HG03095 (cell line): Measurements from ENCODE around the gene EPHA3.

ENCODE experiments used
- ATAC-seq: cut with Tn5 transposase; IDR thresholded peaks from one replicate; pipeline ENCODE4 v1.9.1; 2021; ENCODE audit warnings: moderate library complexity; ENCODE audit not compliant: unreplicated experiment

Gene EPHA3

DNA sequence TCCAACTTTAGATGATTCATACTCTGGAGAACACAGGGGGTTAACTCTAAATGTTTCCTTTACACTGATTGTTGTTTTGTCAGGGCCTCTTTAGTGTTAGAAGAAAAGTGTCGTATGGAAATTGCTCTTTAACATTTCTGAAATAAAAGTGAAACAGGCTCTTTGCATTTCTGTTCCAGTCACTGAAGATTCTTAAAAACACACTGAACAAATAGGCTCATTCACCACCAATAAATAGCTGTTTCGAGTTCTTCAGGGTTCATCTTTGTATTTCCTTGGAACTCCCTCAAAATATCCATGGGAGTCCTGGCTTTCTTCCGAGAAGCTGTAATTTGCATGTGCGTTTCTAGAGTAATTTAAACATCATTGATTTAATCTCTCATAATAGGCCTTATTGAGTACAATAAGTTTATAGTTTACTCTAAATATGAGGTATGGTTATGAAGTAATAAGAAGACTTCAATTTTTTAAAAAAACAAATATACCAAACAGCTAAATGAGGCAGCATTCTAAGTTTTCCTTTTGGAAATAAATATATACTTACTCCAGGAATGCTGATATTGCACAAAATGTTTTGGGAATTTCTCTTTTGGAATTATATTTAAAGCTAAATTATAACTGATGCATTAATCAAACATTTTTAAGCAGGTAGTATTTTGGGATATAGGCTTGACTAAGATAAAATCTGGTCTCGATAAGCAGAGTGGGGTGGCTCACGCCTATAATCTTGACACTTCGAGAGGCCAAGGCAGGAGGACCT lies 327.4 kb downstream of the EPHA3 start:
- ATAC-seq: no peak

DNA sequence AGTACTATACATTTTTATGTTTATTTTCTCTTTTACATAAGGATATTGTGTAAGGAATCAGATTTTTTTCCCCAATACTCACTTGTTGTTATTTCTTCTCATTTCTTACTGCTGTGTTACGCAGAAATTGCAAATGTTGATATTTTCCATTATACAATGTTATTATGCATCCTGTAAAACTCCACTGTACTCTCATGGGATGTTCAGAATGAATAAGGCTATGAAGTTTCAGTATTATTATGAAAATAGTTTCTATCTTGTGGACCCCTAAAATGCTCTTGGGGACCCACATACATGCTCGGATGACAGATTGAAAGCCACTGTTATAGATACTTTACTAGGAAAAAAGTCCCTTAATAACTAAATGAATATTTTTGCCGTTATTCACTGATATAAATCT lies 329.4 kb downstream of the EPHA3 start:
- ATAC-seq: no peak

DNA sequence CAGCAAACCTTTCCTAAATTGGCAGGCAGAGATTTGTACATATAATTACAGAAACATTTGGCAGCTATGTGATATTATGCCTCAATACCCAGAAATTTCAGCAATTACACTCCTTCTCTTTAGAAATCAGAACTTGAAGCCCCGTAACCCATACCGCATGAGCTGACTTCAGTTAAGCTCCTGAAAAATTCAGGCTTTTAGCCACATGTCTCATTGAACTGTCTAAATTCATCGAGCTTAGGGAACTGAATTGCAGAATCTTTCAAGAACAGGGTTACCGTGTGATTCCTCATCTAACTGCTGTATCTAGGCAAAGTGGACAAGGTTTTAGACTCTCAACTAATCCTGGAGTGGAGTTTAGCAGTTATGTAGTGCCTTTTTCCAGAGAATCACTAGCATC lies 333.0 kb downstream of the EPHA3 start:
- no peak for ATAC-seq

DNA sequence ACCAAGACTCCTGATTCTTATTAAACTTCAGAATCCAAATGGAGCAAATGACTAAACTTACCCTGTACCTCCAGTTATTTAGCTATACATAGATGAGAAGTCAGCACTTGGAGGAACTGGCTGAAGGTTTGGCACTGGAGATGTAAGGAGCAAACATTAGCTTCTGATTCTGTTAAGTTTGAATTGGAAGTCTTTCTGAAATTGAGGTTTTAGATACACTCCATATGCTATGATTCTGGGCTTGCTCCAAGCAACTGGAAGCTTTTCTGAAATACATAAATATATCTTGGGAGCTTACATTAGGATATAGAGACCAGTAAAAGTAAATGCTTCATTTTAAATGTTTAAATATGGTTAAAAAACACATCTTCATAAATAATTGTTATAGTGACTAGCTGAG lies 333.7 kb downstream of the EPHA3 start:
- no peak for ATAC-seq

DNA sequence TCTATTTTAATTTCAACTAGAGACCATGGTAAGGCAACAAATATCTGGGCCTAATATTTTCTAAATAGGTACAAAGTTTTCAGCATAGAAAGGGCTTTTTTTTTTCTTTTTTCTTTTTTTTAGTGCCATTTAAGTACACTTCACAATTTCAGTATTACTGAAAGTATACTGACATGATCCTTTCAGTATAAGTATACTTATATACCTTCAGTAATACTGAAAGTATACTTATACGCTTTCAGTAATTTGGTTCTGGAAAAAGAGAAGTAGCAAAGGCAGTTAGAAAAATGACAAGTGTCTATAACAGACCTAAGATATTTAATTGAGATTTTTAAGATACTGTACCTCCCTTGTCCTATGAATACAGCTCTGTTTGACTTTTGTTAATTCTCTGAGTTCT lies 339.2 kb downstream of the EPHA3 start:
- no peak for ATAC-seq

GRCh38 chr3:89447243-89447642 lies 339.8 kb downstream of the EPHA3 start:
- no peak for ATAC-seq

- ATAC-seq: no peak
These were observed 341.7 kb downstream of the EPHA3 start for GRCh38 chr3:89449086-89449485.

GRCh38 chr3:89452066-89452465 lies 344.6 kb downstream of the EPHA3 start:
- ATAC-seq: no peak

- no peak for ATAC-seq
These were observed 347.8 kb downstream of the EPHA3 start for GRCh38 chr3:89455240-89455639.

DNA sequence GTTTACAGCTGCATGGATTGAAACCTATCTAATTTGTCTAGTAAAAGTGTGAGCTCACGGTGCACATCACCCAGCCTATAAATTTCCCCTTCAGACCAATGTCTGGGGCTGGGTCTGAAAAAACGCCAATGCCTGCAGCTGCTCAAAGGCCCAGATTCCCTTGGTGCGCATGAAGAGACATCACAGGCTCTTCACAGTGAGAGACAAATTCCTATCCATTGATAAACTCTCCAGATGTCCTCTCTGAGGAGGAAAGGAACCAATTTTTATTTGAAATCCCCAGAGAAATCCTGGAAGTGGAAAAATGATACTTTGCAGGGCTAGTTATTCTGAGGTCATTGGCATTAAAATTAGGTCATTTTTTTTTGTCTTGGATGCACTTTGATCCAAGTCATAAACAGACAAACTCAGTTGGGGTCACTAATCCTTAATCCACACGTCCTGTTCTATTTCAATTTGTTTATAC lies 360.5 kb downstream of the EPHA3 start:
- ATAC-seq: no peak

DNA sequence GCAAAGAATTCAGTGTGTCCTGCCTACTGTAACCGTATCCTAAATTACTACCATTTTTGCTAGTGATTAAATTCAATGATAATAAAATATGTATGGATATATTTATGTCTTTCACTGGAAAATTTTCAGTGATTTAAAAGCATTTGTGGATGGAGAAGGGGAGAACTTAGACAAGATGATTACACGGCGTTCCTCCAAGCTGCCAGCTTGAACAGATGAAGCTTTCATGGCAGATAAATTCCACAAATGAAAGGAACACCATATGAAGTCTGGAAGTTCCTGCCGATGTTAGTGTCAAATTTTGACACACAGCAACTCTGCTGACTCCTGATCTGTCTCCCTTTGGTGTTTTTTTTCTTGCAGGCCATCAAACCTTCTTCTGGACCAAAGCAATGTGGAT lies 364.7 kb downstream of the EPHA3 start:
- ATAC-seq: no peak

DNA sequence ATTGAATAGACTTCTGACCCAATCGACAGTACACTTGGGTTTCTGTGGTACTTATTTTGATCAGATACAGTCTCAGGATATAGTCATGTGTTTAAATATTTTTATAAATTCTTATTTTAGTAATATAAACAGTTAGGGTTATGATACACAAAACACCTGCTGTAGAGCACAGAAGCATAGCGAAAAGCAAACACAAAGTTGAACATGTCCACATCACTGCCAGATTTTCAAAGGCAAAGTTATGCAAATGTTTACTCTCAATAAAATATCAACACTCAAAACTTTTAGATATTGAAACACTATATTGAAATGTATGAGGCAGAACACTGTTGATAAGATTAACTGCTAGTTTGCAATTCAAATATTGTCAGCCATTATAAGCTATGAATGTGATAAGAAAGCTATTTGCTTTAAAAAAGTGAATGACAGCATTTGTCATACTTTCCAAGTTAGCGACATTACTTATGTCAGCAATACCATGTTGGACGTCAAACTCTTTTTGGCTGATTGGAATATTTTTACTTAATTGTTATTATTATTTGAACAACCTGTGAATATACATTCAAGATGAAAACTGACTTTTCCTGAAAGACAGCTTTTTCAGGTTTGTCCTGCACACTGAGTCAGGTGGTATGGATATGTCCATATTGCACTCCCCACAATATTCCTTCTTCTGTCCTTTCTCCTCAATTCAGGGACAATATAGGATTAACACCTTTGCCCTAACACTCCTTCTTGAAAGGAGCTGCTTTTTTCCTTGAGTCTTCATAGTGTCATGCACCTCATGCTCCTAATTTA lies 367.1 kb downstream of the EPHA3 start:
- no peak for ATAC-seq

DNA sequence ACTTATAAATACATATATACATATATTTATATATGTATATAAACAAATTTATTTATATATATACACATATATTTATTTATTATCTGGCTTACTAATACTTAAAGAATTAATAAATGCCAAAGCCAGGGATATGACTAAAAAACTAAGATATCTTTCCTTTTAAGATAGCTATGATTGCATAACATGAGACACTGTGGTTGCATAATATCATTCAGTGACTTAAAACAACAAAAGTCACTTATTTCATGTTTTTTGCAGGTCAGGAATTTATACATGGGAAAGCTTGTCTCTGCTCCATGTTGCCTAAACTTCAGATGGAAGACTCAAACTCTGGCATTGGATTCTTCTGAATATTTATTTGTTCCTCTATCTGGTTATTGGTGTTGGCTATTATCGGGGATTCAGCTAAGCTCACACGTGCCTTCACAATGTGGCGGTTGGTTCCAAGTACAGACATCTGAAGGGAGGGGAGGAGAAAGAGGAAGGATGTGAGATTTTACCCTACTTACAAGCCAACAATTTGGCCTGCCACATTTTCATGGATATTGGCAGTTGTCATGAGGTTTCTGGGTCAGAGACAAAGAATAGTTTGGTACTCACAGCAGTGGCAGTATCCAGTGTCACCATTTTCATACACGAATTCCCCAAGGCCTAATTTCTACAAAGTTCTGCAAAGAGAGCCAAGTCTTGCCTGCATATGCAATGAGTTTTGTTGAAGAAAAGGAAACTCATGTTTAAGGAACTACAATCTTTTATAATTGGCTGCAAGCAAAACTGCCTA lies 381.6 kb downstream of the EPHA3 start:
- no peak for ATAC-seq

DNA sequence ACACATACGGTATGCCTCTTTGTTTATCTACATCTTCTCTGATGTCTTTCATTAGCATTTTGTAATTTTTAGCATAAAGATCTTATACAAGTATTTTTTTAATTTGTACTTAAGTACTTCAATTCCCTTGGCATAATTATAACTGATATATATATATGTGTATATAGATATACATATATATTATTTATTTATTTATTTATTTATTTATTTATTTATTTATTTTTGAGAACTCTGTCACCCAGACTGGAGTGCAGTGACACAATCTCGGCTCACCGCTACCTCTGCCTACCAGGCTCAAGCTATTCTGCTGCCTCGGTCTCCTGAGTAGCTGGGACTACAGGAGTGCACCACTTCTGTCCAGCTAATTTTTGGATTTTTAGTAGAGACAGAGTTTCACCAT lies 382.7 kb downstream of the EPHA3 start:
- no peak for ATAC-seq

GRCh38 chr3:89494734-89495133 lies 387.3 kb downstream of the EPHA3 start:
- no peak for ATAC-seq

DNA sequence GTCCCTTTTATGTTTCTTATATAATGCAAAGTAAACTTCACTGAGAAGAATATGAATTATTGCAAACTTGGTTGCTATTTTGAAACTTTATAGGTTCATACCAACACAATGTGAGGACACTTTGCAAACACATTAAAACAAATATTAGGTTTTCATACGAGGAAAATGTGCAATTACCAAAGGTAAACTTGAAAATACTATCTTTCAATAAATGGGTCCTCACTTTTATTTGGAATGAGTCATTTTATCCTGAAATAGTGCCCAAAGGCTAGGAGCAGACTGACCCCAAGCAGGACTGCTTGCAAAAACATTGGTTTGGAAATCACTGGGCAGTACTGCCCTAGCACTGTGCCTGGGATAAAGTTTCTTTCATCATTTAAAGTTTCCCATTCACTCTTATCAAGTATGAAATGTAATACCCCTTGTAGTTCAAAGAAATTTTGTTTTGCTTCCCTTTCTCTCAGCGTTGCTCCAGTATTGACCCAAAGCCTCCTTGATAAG lies 396.5 kb downstream of the EPHA3 start:
- ATAC-seq: no peak

DNA sequence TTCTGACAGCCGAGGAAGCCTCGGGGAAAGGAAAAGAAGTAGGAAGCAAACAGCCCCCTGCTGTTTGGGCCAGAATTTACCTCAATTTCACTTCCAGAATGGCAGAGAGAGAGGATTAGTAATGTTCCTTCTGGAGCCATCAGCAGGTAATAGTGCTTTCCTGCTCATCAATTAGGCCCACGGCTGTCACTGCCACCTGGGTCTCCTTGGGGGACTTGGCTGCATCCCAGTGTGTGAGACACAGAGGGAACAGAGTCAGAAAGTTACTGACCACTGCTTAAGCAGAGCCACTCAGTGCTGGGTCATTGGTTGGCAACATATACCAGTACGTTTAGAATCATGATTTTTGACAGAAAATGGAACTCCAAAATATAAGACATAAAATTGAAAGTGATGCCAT lies 397.0 kb downstream of the EPHA3 start:
- no peak for ATAC-seq

DNA sequence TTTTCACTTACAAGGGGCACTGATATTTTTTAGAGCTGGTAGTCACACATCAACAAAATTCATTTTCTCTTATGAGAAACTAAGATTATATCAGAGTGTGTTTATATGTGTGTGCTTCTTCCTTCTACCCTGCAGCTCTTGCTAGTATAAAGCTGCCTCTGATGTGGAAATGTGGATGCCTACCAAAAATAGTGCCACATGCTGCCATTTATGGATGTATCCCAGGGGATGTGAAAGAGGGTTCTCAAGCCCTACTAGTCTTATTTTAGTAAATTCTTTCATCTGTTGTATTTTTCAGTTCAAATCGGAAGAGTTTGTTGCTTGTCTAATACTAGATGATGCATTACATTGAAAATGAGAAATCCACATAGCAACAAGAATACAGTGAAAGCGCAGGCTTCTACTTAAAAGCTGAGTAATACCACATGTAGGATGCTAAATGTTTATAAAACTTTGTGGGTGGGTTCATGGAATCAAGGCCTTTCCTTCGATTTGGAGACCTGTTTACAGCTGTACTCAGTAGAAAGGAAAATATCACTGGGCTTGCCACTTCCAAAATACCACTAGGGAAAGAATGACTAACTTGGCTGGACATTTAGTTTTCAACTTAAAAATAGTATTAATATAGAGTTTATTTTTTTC lies 399.2 kb downstream of the EPHA3 start:
- no peak for ATAC-seq

DNA sequence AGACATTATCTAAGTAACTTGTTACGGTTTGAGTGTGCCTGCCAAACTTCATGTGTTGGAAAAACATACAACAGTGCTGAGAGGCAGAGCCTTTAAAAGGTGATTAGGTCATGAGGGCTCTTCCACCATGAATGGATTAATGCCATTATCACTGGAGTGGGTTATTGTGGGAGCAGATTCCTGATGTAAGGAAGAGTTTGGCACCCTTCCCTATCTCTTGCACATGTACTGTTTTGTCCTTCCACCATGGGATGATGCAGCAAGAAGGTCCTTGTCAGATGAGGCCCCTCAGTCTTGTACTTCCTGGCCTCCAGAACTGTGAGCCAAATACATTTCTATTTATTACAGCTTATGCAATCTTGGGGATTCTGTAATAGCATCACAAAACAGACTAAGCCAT lies 413.9 kb downstream of the EPHA3 start:
- ATAC-seq: no peak

- no peak for ATAC-seq
These were observed 414.7 kb downstream of the EPHA3 start for GRCh38 chr3:89522155-89522554.

- no peak for ATAC-seq
These were observed 418.2 kb downstream of the EPHA3 start for GRCh38 chr3:89525609-89526008.
